SIG-M5 (cell line): ENCODE measurements around the gene AP3B2.

Experiments
- DNase-seq: peaks from one replicate; lab custom pipeline; 2025; lab: John Stamatoyannopoulos, UW

Gene AP3B2

GRCh38 chr15:82698711-82699345, 10.8 kb downstream of the AP3B2 start:
- DNase-seq, result no peak

- DNase-seq, result no peak
Measured at GRCh38 chr15:82697735-82698407, 11.8 kb downstream of the AP3B2 start.

DNA sequence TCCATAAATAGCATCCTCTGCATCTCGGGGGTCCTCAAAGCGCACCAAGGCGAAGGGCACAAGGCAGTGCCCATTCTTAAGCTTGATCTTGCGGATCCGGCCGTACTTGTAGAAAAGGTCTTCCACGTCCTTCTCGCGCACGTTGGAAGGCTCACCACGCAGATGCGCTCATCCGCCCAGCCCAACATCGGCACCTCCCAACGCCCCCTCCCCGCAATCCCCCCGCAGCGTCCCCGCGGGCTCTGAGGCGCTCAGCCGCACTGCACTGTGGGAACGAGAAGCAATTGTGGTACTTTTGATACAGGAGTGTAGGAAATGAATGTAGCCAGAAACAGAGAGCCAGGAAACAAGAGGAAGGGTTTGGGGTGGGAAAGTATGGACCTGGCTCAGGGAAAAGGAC, 17.5 kb downstream of the AP3B2 start:
- DNase-seq, result no peak

- no peak for DNase-seq
Measured at GRCh38 chr15:82689147-82689546, 20.5 kb downstream of the AP3B2 start.

DNA sequence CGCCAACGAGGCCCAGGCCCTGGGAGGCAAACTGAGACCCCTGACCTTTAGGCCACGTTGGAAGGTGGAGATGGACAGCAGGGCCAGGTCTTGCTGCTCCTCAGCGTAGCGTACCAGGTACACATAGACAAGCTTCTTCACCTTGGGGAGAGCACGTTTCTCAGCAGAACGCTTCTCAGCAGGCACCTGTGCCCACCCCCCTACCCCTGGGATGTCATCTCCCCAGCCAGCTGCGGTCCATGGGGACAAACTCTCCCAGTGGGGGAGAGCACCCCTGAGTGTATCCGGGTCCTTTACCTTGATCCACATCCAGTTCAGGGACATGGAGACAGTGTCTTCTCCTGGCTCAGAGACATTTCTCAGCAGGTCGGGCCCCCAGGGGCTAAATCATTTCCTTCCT, 21.0 kb downstream of the AP3B2 start:
- DNase-seq, result no peak

DNA sequence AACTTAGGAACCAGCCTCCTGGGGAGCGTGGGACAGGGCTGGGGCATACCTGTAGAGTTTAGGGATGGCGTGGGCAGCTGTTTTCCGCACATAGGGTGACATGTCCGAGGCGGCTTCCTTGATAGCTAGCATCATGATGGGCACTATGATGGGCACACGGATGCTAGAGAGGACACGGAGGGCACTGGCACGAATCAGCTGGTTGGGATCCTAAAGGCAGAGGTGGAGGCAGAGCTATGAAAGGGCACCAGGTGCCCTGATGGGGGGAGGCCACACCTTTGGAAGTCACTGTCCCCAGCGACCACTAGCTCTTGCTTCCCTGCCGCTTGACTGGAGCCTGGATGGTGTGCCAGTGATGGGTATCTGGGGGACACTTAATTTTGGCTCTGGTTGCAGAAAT, 28.3 kb downstream of the AP3B2 start:
- DNase-seq, result no peak

DNA sequence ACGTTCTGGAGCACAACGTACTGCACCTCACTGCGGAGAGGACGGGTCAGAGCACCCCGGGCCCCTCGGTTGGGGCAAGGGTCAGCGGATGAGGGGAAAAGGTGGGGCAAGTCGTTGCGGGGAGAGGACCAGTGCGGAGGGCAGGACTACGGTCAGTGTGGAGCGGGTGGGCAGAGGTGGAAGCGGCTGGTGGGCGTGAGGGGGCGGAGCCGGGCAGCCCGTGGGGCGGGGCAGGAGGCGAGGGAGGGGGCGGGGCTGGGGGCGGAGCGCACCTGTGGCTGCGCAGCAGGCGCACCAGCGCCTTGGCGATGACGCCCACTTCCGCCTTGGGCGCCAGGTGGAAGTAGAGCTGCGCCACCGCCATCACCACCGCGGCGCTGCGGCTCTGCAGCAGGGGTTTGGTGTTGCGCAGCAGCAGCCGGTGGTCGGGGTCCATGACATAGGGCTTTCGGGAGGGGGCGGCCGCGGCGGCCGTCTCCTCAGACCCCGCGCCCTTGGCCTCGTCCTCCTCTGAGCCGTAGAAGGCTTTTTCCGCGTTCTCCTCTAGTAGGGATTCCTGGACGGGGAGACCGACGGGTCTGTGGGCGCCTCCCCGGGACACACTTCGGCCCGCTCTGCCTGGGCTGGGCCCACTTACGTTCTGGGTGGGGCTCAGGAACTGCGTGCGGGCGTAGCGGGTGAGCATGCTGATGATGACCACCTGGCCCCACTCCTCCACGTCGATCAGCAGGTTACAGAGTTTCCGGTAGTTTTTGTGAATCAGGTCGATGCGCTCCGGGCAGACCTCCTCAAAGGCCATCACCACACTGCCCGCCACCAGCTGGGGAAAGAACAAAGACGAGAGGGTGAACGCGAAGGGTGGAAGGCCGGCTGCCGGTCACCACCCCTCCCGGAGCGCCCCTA, 29.2 kb downstream of the AP3B2 start:
- DNase-seq, result no peak

DNA sequence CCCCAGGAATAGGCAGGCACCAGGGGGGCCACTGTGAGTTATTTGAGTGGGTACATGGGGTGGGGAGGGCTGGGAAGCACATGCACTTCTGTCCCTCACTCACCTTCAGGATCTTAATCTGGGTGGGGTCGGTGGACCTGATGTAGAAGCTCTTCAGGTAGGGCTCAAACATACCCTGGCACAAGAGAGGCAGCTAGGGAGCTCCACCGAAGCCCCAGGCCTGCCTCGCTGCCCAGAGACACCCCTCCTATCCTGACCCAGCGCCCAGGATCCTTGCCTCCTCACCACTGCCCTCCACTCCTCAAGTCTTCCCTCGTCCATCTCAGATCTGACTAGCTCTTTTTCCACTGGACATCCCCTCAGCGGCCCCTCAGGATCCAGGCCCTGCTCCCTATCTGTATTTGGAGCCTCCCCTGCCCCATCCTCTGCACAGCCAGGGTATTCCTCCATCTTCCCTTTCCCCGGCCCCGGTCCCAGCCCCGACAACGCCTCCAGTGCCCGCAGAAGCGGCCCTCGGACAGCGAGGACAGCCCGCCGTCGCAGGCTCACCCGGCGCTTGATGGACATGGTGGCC, 30.0 kb downstream of the AP3B2 start:
- DNase-seq, result no peak

DNA sequence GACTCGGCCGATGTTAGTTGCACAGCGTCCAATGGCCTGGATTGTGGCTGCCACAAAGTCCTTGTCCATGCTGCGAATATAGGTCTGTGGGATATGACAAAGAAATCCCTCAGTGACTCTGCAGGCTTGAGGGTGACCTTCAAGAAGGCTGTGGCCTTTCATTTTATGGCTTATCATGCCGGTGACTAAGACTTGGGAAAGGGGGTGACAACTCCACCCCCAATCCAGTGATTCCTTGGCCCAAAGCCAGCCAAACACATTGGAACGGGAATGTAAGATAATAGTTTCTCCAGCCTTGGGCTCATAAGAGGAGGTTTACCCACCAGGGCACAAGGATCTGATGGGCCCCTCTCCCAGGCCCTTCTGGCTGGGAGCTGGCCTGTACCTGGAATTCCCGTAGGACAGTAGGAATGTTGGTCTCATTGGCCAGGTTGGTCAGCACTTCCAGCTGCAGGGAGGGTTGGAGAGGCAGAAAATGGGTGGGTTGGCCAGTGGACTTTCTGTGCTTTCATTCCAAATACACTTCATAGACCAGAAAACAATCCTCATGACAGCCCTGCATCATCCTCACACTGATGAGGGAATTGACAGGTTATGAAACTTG, 31.9 kb downstream of the AP3B2 start:
- no peak for DNase-seq

- DNase-seq, result no peak
Measured at GRCh38 chr15:82674873-82675272, 34.8 kb downstream of the AP3B2 start.

- DNase-seq, result no peak
Measured at GRCh38 chr15:82670699-82671098, 39.0 kb downstream of the AP3B2 start.

DNA sequence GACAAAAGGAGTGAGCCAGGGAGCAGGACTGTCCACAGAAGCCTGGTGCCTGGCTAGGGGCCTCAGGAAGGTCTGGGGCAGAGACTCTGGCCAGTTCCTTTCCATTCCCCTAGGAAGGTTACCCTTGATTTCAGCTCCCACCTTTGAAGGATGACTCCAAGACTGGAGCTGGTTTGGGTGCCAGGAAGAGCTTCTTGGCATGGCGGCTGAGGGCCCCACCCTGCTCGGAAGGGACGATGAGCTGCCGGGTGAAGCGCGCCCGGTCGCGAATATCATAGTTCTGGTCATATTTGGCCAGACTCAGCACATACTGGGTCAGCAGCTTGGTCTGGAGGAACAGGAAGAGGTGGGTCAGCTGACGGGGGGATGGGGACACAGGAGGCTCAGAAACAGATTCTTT, 43.1 kb downstream of the AP3B2 start:
- DNase-seq, result no peak

DNA sequence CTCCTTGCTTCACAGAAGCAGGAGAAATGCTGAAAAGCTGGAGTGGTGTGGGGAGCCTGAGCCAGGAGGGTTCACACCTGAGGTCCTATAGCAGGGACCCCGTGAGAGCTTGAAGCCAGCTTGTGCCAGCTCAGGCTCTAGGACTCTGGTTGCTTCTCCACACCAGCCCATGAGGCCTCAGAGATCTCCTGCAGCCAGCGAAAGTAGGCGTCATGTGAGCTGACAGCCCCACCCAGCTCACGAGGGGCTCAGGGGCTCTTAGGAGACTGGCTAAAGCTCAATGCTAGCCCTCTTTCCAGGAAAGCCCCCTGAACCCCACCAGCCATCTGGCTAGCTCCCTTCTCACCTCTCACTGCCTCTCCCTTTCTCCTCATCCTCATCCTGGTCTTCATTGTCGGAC, 45.7 kb downstream of the AP3B2 start:
- DNase-seq, result no peak

- no peak for DNase-seq
Measured at GRCh38 chr15:82663186-82663600, 46.5 kb downstream of the AP3B2 start.

DNA sequence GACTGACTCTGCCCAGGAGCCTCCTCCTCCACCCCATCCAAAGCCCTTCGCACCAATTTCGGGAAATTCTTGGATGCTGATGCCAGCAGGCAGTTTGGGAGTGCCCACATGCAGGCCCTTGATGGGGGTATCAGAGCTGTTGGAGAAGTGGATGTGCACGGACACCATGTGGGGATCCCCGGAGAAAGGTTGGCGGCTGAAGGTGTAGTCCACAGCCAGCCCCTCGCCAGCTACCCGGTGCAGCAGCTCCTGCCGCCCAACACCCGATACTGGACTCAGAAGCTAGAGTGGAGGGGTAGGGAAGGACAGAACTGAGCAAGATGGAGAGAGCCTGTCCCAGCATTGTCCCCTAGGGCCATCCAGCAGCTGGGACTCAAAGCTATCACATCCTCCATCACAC, 47.0 kb downstream of the AP3B2 start:
- DNase-seq, result no peak

DNA sequence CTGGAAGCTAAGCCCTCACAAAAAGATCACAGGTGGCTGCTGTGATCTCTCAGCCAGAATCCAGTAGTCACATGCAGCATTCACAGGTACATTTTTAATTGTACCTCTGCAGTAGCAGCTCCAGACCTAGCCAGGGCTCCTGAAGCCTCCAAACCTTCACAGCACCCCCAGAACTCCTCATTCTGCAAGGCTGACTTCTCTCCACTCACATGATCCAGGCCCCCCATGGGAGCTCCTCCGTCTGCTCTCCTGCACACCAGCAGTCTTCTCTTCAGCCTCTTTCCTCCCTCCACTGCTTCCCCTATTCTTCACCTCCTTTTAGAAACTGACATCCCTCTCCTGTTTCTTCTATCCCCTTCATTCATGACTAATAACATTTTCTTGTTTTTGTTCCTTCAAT, 49.3 kb downstream of the AP3B2 start:
- no peak for DNase-seq

DNA sequence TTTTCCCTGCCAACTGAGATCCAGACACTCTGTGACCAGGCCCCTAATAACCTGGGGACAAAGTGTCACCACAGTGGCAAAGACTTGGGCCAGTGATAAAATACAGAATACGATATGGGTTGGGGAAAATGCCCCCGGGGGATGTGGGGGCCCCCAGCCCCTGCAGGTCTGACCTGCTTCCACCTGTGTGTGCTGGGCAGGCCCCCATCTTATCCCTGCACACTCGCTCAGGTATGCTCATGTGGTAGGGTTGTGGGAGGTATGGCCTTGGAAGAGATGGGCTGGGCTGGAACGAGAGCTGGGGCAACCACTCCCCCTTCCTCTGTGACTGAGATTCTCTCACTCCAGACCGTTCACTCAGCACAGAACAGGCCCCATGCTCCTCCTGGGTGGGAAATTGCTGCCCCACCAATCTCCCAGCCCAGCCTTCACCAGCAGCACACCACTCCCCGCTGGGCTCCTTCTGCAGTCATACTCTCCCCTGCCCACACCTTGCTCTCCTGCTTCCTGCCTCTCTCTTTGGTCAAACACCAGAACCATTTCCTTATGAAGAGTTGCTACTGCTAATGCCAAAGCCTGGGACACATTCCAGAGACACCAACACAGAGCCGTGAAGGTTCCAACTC, 52.9 kb downstream of the AP3B2 start:
- DNase-seq, result no peak

GRCh38 chr15:82655606-82656005, 54.1 kb downstream of the AP3B2 start:
- DNase-seq, result no peak

DNA sequence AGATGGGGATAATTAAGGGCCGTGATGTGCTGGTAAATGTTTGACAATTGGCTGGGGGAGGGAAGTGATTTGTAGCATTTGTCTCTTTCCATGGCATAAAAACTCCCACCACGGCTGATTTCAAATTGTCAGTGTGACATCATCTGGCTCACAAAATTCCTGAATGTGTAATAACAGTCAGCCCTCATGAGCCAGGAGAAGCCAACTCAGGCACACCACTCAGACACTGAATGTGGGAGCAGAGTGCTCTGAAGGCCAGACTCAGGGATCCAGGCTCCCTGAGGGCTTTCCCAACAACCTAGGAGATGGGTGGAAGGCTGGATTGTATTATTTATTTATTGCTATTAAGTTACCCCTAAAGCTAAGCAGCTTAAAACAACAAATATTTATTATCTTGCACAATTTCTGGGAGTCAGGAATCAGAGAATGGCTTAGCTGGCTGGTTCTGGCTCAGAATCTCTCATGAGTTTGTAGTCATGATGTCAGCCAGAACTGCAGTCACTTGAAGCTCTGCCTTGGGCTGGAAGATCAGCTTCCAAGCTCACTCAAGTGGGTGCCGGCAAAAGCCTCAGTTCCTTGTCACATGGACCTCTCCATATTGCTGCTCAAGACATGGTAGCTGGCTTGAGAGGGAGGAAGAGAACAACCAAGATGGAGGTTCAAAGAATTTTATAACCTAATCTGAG, 56.0 kb downstream of the AP3B2 start:
- DNase-seq, result no peak

DNA sequence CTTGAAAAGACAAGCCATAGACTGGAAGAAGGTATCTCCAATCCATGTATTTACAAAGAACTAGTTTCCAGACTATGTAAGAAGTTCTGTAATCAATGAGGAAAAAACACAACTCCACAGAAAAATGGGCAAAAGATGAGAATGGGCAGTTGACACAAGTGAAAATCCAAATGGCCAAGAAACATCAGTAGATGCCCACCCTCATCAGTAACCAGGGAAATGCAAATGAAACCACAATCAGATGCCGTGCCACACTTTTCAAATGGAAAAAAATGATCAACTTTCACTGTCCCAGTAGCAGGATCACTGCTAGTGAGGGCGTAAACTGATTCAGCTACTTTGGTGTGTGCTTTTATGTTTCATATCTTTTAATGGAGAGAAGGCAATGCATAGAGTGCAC, 58.0 kb downstream of the AP3B2 start:
- DNase-seq, result no peak

DNA sequence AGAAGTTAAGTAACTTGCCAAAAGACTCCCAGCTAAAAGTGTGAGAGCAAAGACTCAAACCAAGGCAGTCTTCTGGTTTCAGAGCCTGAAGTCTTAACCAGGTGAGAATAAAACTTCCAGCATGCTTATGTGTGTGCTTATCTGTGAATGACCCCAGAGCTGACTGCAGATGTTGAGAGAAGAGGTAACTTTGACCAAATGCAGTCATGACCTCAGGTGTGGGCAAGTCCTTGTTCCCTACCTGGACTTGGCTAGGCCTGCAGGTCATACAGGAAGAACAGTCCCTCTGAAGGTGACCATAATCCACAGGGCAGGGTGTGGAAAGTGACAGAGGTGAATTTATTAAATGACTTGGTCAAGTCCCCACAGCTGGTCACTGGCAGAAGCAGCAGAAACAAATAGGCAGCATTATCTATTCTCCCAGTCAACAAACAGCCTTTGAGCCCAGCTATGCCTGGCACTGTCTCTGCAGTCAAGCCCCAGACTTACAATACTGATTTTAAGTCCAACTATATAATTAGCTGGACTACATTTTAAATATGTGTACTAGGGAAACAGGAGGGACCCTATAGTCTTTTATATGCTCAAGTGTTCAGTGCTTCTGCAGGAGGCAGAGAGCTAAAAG, 59.5 kb downstream of the AP3B2 start:
- DNase-seq, result no peak
